ENCODE measurements around the gene ATOH8. TPM values are rescaled to one million over a fixed set of nuclear protein-coding genes. Genes with fewer than 3 reads are reported as not detected.
A peak's percentile ranks its signal among the peaks of the same experiment; 100 is the strongest.

ATOH8 gene
- total and polyA plus RNA-seq, 10 of the 15 experiments (the other 5 are each of a cell fraction or from before 2014, with no cell fraction given), result 0.03 to 0.60 TPM; not detected in 8

DNA sequence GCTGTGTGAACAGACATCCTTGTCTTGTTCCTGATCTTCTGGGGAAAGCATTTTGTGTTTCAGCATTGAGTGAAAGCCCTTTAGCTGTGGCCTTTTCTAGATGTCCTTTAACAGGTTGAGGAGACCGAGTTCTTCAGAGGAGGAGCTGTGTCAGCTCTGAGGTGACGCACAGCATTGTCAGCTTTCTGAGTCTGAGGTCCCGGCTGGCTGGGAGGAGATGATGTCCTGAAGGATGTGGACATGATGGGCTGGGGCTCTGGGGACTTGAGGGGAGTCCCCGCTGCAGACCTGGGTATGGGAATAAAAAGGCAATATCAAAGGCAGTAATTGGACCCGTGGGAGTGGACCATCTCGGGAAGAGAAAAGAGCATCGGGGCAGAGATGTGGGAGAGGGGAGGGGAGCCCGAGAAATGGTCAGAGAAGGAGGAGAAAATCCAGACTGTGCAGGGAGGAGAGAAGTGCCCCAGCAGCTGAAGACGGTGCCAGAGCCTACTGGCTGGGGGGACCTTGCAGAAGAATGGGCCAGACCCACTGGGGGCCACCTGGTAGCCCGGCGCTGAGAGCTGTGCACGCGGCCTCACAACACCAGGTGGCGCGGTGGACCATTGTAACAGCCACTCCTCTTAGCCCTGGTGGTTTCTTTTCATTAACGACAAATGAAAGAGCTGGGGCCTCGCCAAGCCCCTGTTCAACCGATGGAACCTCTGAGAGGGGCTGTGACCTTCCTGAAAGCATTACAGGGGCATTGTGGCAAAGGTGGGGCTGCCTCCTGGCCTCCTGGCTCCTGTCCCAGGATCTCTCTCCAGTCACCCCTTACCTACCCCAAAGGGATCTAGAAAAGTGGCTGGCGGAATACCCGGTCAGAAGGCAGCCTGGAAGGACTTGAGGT lies 73.4 kb downstream of the ATOH8 start (continued):
- TF ChIP-seq, protein P1, sequence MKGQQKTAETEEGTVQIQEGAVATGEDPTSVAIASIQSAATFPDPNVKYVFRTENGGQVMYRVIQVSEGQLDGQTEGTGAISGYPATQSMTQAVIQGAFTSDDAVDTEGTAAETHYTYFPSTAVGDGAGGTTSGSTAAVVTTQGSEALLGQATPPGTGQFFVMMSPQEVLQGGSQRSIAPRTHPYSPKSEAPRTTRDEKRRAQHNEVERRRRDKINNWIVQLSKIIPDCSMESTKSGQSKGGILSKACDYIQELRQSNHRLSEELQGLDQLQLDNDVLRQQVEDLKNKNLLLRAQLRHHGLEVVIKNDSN (IDR thresholded peaks at IDR 0.05; ENCODE audit: borderline replicate concordance, extremely low read length, insufficient read depth, low read depth, low read length), result no peak
- TF ChIP-seq TCF12 (IDR thresholded peaks at IDR 0.05; ENCODE audit: low read depth, low read length), result peak; percentile 64; the same call in 1 of the 2 replicates
- peak; percentile 19 for TF ChIP-seq SP1 (IDR thresholded peaks at IDR 0.05; ENCODE audit: low read depth, low read length)
- 0 out of 3 replicates have a peak, but pooled peaks have one; percentile 45 for TF ChIP-seq POU2F2 (IDR thresholded peaks at IDR 0.05; ENCODE audit: borderline replicate concordance, low read depth, low read length)
- TF ChIP-seq SPI1 (IDR thresholded peaks at IDR 0.05; ENCODE audit: borderline replicate concordance, insufficient read depth, low read depth, low read length), result no peak
- TF ChIP-seq ZNF592 (IDR thresholded peaks at IDR 0.05), result no peak
- no peak for TF ChIP-seq ZNF384 (IDR thresholded peaks at IDR 0.05; ENCODE audit: borderline replicate concordance, low read depth, low read length)
- TF ChIP-seq YY1 (IDR thresholded peaks at IDR 0.05; ENCODE audit: low read depth, low read length), result peak; percentile 82
- TF ChIP-seq JUND (IDR thresholded peaks at IDR 0.05; ENCODE audit: low read depth, low read length), result no peak
- TF ChIP-seq RBBP5 (conservative IDR thresholded peaks at IDR 0.05), result no peak
- no peak for TF ChIP-seq BMI1 (IDR thresholded peaks at IDR 0.05; ENCODE audit: borderline replicate concordance)
- no peak for TF ChIP-seq BRCA1 (IDR thresholded peaks at IDR 0.05; ENCODE audit: low read depth, low read length)
- TF ChIP-seq SMC3 (IDR thresholded peaks at IDR 0.05; ENCODE audit: borderline replicate concordance, low read length), result peak; percentile 99
- no peak for TF ChIP-seq BACH1 (IDR thresholded peaks at IDR 0.05; ENCODE audit: borderline replicate concordance)
- TF ChIP-seq WRNIP1 (IDR thresholded peaks at IDR 0.05; ENCODE audit: borderline replicate concordance, low read depth, low read length), result no peak
- TF ChIP-seq, protein P2, sequence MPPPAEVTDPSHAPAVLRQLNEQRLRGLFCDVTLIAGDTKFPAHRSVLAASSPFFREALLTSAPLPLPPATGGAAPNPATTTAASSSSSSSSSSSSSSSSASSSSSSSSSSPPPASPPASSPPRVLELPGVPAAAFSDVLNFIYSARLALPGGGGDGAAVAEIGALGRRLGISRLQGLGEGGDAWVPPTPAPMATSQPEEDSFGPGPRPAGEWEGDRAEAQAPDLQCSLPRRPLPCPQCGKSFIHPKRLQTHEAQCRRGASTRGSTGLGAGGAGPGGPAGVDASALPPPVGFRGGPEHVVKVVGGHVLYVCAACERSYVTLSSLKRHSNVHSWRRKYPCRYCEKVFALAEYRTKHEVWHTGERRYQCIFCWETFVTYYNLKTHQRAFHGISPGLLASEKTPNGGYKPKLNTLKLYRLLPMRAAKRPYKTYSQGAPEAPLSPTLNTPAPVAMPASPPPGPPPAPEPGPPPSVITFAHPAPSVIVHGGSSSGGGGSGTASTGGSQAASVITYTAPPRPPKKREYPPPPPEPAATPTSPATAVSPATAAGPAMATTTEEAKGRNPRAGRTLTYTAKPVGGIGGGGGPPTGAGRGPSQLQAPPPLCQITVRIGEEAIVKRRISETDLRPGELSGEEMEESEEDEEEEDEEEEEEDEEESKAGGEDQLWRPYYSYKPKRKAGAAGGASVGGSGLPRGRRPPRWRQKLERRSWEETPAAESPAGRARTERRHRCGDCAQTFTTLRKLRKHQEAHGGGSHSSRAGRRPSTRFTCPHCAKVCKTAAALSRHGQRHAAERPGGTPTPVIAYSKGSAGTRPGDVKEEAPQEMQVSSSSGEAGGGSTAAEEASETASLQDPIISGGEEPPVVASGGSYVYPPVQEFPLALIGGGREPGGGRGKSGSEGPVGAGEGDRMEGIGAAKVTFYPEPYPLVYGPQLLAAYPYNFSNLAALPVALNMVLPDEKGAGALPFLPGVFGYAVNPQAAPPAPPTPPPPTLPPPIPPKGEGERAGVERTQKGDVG (CRISPR knock-in tag; IDR thresholded peaks at IDR 0.05), result no peak
- no peak for TF ChIP-seq KLF5 (IDR thresholded peaks at IDR 0.05; ENCODE audit: partially characterized antibody)
- TF ChIP-seq BCLAF1 (IDR thresholded peaks at IDR 0.05), result no peak
